Measurements from ENCODE around the gene SH3PXD2B.
"Not testable (repeated sequence)": the region's sequence is repeated elsewhere in the genome, so short reads cannot be mapped to it uniquely, and the experiment has no call there.

Gene SH3PXD2B

DNA sequence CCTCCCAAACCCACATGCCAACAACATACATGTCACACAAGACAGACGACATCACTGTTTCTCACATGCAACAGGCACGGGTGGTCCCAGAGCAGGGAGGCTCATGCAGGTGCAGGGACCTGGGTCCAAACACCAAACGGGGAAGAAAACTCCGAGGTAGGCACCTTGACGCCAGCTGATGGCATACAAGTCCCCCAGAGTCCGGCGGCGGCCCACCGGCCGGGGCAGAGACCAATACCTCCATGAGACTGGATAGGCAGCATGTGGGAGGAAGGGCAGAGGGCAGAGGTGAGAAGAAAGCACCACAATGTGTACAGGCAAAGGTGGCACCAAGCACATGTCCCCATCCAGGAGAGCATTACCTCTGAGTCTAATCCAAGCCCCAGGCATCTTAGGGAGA lies 97.8 kb downstream of the SH3PXD2B start:
- no peak for ATAC-seq (ENCODE audit: insufficient read depth, low read depth)
- Histone ChIP-seq H2AFZ (ENCODE audit: low read depth, low read length) (no peak overlapping the region), H3K4me2 (ENCODE audit: insufficient read depth, low read length) (no peak overlapping the region), H3K27me3 (ENCODE audit: insufficient read depth, low read length, poor library complexity) (no peaks in the 10 kb centered on the region), H3K4me1 (ENCODE audit: insufficient read depth, low read length) (no peaks in the 10 kb centered on the region), H4K20me1 (ENCODE audit: insufficient read depth, low read length) (no peaks in the 10 kb centered on the region), H3K36me3 (ENCODE audit: insufficient read depth, low read length) (no peaks in the 10 kb centered on the region), H3K79me2 (ENCODE audit: insufficient read depth, low read length) (no peaks in the 10 kb centered on the region), H3K27ac (ENCODE audit: low read length) (no peak overlapping the region), H3K9ac (ENCODE audit: low read depth, low read length) (no peak overlapping the region), H3K4me3 (ENCODE audit: low read depth in 1 of 2, low read length in 2 of 2) (no peak overlapping the region), H3K9me3 (ENCODE audit: insufficient read depth, low read length, severe bottlenecking) (no peaks in the 10 kb centered on the region)
- TF ChIP-seq EZH2 (IDR thresholded peaks at IDR 0.05; ENCODE audit: borderline replicate concordance, low read depth, low read length, severe bottlenecking): no peak
- TF ChIP-seq, protein P1, sequence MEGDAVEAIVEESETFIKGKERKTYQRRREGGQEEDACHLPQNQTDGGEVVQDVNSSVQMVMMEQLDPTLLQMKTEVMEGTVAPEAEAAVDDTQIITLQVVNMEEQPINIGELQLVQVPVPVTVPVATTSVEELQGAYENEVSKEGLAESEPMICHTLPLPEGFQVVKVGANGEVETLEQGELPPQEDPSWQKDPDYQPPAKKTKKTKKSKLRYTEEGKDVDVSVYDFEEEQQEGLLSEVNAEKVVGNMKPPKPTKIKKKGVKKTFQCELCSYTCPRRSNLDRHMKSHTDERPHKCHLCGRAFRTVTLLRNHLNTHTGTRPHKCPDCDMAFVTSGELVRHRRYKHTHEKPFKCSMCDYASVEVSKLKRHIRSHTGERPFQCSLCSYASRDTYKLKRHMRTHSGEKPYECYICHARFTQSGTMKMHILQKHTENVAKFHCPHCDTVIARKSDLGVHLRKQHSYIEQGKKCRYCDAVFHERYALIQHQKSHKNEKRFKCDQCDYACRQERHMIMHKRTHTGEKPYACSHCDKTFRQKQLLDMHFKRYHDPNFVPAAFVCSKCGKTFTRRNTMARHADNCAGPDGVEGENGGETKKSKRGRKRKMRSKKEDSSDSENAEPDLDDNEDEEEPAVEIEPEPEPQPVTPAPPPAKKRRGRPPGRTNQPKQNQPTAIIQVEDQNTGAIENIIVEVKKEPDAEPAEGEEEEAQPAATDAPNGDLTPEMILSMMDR (IDR thresholded peaks at IDR 0.05; ENCODE audit: borderline replicate concordance, extremely low read depth, low read length, poor library complexity, severe bottlenecking): no peak
- DNase-seq: no peak

DNA sequence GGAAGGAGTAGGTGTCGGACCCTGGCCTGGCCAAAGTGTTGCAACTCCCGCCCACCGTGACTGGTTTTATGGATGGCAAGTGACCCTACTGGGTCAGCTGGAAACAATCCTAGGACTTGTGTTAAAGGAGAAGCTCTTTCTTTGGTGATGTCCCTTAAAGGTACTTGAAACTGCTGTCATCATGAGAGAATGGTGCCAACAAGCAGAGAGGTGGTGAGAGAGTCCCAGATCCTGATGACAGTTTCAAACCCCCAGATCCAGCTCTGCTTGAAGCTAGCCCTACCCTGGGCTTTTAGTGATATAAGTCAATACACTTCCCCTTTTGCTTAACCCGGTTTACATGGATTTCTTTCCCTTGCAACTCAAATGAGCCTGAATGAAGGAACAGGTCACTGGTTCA lies 98.3 kb downstream of the SH3PXD2B start:
- no peaks in the 10 kb centered on the region for H3K79me2 ChIP-seq (ENCODE audit: insufficient read depth, low read length)
- ATAC-seq (ENCODE audit: insufficient read depth, low read depth) (no peak), DNase-seq (no peak)
- no peak overlapping the region for H3K9ac ChIP-seq (ENCODE audit: low read depth, low read length)
- H3K36me3 ChIP-seq (ENCODE audit: insufficient read depth, low read length): no peaks in the 10 kb centered on the region
- no peak overlapping the region for H2AFZ ChIP-seq (ENCODE audit: low read depth, low read length)
- no peaks in the 10 kb centered on the region for H3K9me3 ChIP-seq (ENCODE audit: insufficient read depth, low read length, severe bottlenecking)
- no peak overlapping the region for H3K4me2 ChIP-seq (ENCODE audit: insufficient read depth, low read length)
- H3K4me3 ChIP-seq (ENCODE audit: low read depth in 1 of 2, low read length in 2 of 2): no peak overlapping the region
- no peaks in the 10 kb centered on the region for H3K4me1 ChIP-seq (ENCODE audit: insufficient read depth, low read length)
- H4K20me1 ChIP-seq (ENCODE audit: insufficient read depth, low read length): no peaks in the 10 kb centered on the region
- no peaks in the 10 kb centered on the region for H3K27me3 ChIP-seq (ENCODE audit: insufficient read depth, low read length, poor library complexity)
- TF ChIP-seq, protein P1 (IDR thresholded peaks at IDR 0.05; ENCODE audit: borderline replicate concordance, extremely low read depth, low read length, poor library complexity, severe bottlenecking): no peak
- TF ChIP-seq EZH2 (IDR thresholded peaks at IDR 0.05; ENCODE audit: borderline replicate concordance, low read depth, low read length, severe bottlenecking): no peak
- no peak overlapping the region for H3K27ac ChIP-seq (ENCODE audit: low read length)

DNA sequence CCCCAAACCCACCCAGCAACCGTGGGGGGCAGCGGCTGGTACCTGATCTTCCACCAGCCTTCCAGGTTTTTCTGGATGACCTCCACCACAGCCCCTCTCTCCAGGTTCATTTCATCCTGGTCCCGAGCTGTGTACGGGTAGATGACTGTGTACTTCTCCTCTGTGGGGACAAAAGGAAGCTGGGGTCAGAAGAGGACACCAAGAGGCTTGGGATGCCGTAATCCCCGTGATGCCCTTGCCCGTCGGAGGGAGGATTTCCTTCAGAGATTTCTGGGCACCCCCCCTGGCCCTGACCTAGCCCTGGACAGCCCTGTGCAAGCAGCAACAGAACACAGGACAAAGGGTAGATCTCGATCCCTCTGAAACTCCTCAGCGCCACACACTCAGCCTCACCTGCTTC lies 100.5 kb downstream of the SH3PXD2B start:
- H3K4me1 ChIP-seq (ENCODE audit: insufficient read depth, low read length): no peaks in the 10 kb centered on the region
- H4K20me1 ChIP-seq (ENCODE audit: insufficient read depth, low read length): no peaks in the 10 kb centered on the region
- no peaks in the 10 kb centered on the region for H3K79me2 ChIP-seq (ENCODE audit: insufficient read depth, low read length)
- no peak overlapping the region for H3K27ac ChIP-seq (ENCODE audit: low read length)
- no peak for DNase-seq
- no peak for TF ChIP-seq EZH2 (IDR thresholded peaks at IDR 0.05; ENCODE audit: borderline replicate concordance, low read depth, low read length, severe bottlenecking)
- TF ChIP-seq, protein P1 (IDR thresholded peaks at IDR 0.05; ENCODE audit: borderline replicate concordance, extremely low read depth, low read length, poor library complexity, severe bottlenecking): no peak
- no peak for ATAC-seq (ENCODE audit: insufficient read depth, low read depth)
- no peaks in the 10 kb centered on the region for H3K9me3 ChIP-seq (ENCODE audit: insufficient read depth, low read length, severe bottlenecking)
- no peak overlapping the region for H3K9ac ChIP-seq (ENCODE audit: low read depth, low read length)
- H3K36me3 ChIP-seq (ENCODE audit: insufficient read depth, low read length): no peaks in the 10 kb centered on the region
- H3K4me3 ChIP-seq (ENCODE audit: low read depth in 1 of 2, low read length in 2 of 2): no peak overlapping the region
- no peak overlapping the region for H2AFZ ChIP-seq (ENCODE audit: low read depth, low read length)
- H3K4me2 ChIP-seq (ENCODE audit: insufficient read depth, low read length): no peak overlapping the region
- H3K27me3 ChIP-seq (ENCODE audit: insufficient read depth, low read length, poor library complexity): no peaks in the 10 kb centered on the region

DNA sequence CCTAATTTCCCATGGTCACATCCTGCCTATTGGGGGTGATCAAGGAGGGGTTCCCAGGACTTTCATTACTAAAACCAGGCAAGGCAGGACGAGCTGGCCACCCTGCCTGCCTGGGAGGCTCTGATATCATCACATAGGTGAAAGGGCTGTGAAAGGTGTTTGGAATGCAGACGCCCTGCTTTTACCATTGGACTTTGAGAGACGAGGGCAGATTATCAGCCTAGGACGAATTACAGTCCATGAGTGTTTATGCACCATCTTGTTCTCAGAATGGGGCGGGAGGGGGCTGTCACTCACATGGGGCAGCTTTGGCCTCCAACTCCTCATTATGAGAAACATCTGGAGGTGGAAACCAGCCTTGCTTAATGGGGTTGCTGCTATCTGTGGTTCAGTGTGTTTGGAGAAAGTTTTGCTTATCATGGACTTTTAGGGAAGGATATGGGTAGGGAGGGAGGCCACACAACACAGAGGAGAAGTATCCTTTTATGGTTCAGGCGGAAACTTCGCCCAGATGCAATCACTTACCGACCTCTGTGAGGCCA lies 101.0 kb downstream of the SH3PXD2B start:
- no peak for ATAC-seq (ENCODE audit: insufficient read depth, low read depth)

DNA sequence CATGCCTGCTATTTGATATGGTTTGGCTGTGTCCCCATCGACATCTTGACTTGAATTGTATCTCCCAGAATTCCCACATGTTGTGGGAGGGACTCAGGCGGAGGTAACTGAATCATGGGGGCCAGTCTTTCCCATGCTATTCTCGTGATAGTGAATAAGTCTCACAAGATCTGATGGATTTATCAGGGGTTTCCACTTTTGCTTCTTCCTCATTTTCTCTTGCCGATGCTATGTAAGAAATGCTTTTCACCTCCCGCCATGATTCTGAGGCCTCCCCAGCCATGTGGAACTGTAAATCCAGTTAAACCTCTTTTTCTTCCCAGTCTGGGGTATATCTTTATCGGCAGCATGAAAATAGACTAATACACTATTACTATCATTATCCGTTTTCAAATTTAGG lies 101.8 kb downstream of the SH3PXD2B start:
- DNase-seq; ATAC-seq (ENCODE audit: insufficient read depth, low read depth); H3K4me2 ChIP-seq (ENCODE audit: insufficient read depth, low read length); H3K9me3 ChIP-seq (ENCODE audit: insufficient read depth, low read length, severe bottlenecking); H2AFZ ChIP-seq (ENCODE audit: low read depth, low read length); H3K79me2 ChIP-seq (ENCODE audit: insufficient read depth, low read length); H4K20me1 ChIP-seq (ENCODE audit: insufficient read depth, low read length); H3K4me3 ChIP-seq (ENCODE audit: low read depth in 1 of 2, low read length in 2 of 2); H3K4me1 ChIP-seq (ENCODE audit: insufficient read depth, low read length); H3K36me3 ChIP-seq (ENCODE audit: insufficient read depth, low read length); H3K27ac ChIP-seq (ENCODE audit: low read length); H3K27me3 ChIP-seq (ENCODE audit: insufficient read depth, low read length, poor library complexity); H3K9ac ChIP-seq (ENCODE audit: low read depth, low read length): not testable (repeated sequence)

More for the DNA sequence above, 101.0 kb downstream of the SH3PXD2B start:
- no peak overlapping the region for H3K9ac ChIP-seq (ENCODE audit: low read depth, low read length)
- no peaks in the 10 kb centered on the region for H3K27me3 ChIP-seq (ENCODE audit: insufficient read depth, low read length, poor library complexity)
- no peak for DNase-seq
- TF ChIP-seq, protein P1 (IDR thresholded peaks at IDR 0.05; ENCODE audit: borderline replicate concordance, extremely low read depth, low read length, poor library complexity, severe bottlenecking): no peak
- TF ChIP-seq EZH2 (IDR thresholded peaks at IDR 0.05; ENCODE audit: borderline replicate concordance, low read depth, low read length, severe bottlenecking): no peak
- no peak overlapping the region for H3K27ac ChIP-seq (ENCODE audit: low read length)
- no peak overlapping the region for H3K4me3 ChIP-seq (ENCODE audit: low read depth in 1 of 2, low read length in 2 of 2)
- no peak overlapping the region for H2AFZ ChIP-seq (ENCODE audit: low read depth, low read length)
- no peaks in the 10 kb centered on the region for H3K4me1 ChIP-seq (ENCODE audit: insufficient read depth, low read length)
- H3K4me2 ChIP-seq (ENCODE audit: insufficient read depth, low read length): no peak overlapping the region
- no peaks in the 10 kb centered on the region for H4K20me1 ChIP-seq (ENCODE audit: insufficient read depth, low read length)
- H3K36me3 ChIP-seq (ENCODE audit: insufficient read depth, low read length): no peaks in the 10 kb centered on the region
- no peaks in the 10 kb centered on the region for H3K79me2 ChIP-seq (ENCODE audit: insufficient read depth, low read length)
- H3K9me3 ChIP-seq (ENCODE audit: insufficient read depth, low read length, severe bottlenecking): no peaks in the 10 kb centered on the region

All from DND-41 (cell line).